Kidney epithelial cell (primary cell): ENCODE measurements around the gene SLC51A. TPM values are rescaled to one million over a fixed set of nuclear protein-coding genes. Genes with fewer than 3 reads are reported as not detected.

Experiments
- DNase-seq: peaks from one replicate; pipeline ENCODE4 v3.0.0-alpha.2; 2010; ENCODE audit warnings: low read depth
- H3K27me3 ChIP-seq: 2 replicates; pipeline ENCODE4 v1.6.0; 2011; ENCODE audit warnings: low read length; ENCODE audit not compliant: control insufficient read depth, insufficient read depth
- H3K36me3 ChIP-seq: 2 replicates; pipeline ENCODE4 v1.5.1; 2011; ENCODE audit warnings: low read length; ENCODE audit not compliant: control insufficient read depth, insufficient read depth
- H3K4me3 ChIP-seq: 2 replicates; pipeline ENCODE4 v1.5.1; 2011; ENCODE audit warnings: low read depth, mild to moderate bottlenecking, control low read depth, low read length
- total RNA-seq: library from RNA; depleted of rRNA; stranded (reverse); fragments of >200 nt; gene quantifications from 2 replicates; pipeline ENCODE4 v1.2.3, GENCODE V29; 2015
- TF ChIP-seq, protein P1 (sequence below): IDR thresholded peaks from 2 replicates; pipeline ENCODE4 v1.5.1; 2011; ENCODE audit warnings: mild to moderate bottlenecking, moderate library complexity, low read length, control low read depth, inconsistent platforms; ENCODE audit not compliant: insufficient read depth, poor library complexity, severe bottlenecking

Gene SLC51A
- total RNA-seq, 1 donor from 2014 or later, result not detected

DNA sequence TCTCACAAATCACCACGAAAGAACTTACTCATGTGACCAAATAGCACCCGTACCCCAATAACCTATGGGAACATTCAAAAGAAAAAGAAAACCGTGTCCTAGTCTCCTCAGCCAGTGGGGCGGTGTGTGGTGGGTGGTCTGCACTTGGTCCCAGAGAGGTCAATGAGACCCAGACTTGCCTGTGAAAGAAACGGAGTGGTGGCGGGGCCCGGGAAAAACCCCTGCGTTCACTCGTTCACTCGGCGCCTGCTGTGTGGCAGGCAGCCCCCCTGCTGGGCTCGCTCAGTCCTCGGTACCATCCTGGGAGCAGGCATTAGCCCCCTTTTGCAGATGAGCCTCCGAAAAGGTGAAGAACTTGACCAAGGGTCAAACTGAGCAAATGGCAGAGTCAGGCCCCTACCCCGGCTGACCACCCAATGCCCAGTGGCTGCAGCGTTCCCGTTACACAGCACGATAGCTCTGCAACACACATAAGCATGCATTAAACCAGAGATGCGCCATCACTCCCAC is 41.2 kb upstream of the SLC51A start:
- TF ChIP-seq, protein P1, sequence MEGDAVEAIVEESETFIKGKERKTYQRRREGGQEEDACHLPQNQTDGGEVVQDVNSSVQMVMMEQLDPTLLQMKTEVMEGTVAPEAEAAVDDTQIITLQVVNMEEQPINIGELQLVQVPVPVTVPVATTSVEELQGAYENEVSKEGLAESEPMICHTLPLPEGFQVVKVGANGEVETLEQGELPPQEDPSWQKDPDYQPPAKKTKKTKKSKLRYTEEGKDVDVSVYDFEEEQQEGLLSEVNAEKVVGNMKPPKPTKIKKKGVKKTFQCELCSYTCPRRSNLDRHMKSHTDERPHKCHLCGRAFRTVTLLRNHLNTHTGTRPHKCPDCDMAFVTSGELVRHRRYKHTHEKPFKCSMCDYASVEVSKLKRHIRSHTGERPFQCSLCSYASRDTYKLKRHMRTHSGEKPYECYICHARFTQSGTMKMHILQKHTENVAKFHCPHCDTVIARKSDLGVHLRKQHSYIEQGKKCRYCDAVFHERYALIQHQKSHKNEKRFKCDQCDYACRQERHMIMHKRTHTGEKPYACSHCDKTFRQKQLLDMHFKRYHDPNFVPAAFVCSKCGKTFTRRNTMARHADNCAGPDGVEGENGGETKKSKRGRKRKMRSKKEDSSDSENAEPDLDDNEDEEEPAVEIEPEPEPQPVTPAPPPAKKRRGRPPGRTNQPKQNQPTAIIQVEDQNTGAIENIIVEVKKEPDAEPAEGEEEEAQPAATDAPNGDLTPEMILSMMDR, result no peak
- Histone ChIP-seq H3K36me3 (no peaks in the 10 kb centered on the region), H3K27me3 (no peaks in the 10 kb centered on the region), H3K4me3 (no peak overlapping the region)
- DNase-seq, result no peak

GRCh38 chr3:196175722-196176121 is 40.6 kb upstream of the SLC51A start:
- TF ChIP-seq, protein P1, result no peak
- H3K4me3 ChIP-seq, result no peak overlapping the region
- no peak for DNase-seq
- no peaks in the 10 kb centered on the region for H3K27me3 ChIP-seq
- no peaks in the 10 kb centered on the region for H3K36me3 ChIP-seq

DNA sequence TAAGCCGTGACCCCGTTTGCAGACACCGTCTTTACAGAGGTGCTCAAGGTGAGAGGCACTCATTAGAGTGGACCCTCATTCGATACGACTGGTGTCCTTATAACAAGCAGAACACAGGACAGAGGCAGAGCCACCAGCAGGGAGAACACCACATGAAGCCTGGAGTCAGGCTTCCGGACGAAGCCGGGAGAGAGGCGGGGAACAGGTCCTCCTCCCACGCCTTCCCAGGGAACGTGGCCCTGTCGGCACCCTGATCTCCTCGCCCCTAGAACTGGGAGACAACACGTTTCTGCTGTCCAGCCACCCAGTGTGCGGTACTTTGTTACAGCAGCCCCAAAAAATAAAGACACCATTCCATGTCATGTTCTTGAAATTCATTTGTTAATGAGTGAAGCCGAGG is 38.8 kb upstream of the SLC51A start:
- no peaks in the 10 kb centered on the region for H3K27me3 ChIP-seq

GRCh38 chr3:196177967-196178366 is 38.4 kb upstream of the SLC51A start:
- DNase-seq, result no peak
- Histone ChIP-seq H3K36me3 (no peaks in the 10 kb centered on the region), H3K27me3 (no peaks in the 10 kb centered on the region), H3K4me3 (no peak overlapping the region)
- TF ChIP-seq, protein P1, result no peak

More for the DNA sequence above, 38.8 kb upstream of the SLC51A start:
- DNase-seq, result no peak
- H3K36me3 ChIP-seq, result no peaks in the 10 kb centered on the region
- TF ChIP-seq, protein P1, result no peak
- H3K4me3 ChIP-seq, result no peak overlapping the region

DNA sequence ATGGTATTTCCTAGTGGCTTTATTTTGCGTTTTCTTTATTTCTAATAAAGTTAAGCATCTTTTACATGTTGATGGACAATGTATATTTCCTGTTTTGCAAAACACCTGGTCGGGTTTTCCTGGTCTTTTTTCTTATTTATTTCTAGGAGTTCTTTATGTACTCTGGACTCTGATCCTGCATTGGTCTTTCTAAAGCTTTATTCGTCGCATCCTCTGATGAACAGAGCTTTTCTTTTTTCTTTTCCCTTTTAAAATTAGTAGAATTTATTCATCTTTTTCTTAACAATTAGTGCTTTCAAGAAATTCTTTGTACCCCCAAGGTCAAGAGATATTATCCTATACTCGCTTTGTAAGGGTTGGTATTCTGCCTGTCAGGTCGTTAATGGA is 37.3 kb upstream of the SLC51A start:
- no peaks in the 10 kb centered on the region for H3K27me3 ChIP-seq
- DNase-seq, result no peak
- TF ChIP-seq, protein P1, result no peak
- H3K36me3 ChIP-seq, result no peaks in the 10 kb centered on the region
- H3K4me3 ChIP-seq, result no peak overlapping the region
